Activated gamma-delta T cell treated with Interleukin-2 at 50 U/mL for 16 hours (primary cell): ENCODE data around the gene ARHGAP10.

ENCODE experiments used
- DNase-seq: peaks from one replicate; pipeline ENCODE4 v3.0.0-alpha.2; 2020

The ARHGAP10 gene

GRCh38 chr4:147958057-147958456, 226.2 kb downstream of the ARHGAP10 start:
- no peak for DNase-seq

DNA sequence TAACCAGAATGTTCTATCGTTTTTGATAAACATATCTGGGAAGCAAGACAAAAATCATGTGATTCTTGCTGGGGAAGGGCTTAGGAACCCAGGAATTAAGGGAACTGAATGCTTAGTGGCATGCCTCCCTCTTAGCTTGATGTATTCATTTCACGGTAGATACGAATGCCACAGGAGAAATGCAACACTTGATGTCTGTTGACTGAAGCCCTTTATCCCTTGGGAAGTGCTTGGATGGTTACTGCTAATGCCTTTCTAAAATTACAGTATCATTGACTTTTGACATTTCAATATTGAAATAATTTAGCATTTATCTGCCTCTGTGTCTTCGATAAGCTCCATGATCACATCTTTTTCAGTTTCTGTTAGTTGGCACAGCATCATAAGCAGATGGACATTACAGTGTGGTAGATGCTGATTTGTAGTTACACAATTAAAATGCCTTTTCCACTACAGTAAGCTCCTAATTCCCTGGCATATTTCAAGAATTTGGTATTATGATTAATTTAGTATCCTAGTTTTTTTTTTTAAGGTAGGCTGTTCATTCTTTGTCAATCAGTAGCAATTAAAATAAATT, 226.7 kb downstream of the ARHGAP10 start:
- no peak for DNase-seq

GRCh38 chr4:147960971-147961370, 229.1 kb downstream of the ARHGAP10 start:
- no peak for DNase-seq

DNA sequence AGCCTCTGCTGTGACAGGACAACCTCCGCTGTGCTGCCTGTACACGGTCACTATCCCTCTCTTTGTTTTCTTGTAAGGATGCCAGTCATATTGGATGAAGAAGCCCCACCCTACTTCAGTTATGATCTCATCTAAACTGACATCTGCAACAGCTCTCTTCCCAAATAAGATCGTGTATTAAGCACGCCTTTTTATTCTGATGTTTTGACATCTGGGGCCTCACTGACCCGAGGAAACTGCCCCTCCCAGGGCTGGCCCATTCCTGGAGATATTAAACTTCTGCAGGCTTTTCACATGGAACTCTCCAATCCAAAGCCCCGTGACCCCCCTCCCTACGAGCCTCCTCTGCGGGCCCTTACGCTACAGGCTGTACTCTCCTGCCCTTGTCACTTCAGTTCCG, 232.0 kb downstream of the ARHGAP10 start:
- no peak for DNase-seq

DNA sequence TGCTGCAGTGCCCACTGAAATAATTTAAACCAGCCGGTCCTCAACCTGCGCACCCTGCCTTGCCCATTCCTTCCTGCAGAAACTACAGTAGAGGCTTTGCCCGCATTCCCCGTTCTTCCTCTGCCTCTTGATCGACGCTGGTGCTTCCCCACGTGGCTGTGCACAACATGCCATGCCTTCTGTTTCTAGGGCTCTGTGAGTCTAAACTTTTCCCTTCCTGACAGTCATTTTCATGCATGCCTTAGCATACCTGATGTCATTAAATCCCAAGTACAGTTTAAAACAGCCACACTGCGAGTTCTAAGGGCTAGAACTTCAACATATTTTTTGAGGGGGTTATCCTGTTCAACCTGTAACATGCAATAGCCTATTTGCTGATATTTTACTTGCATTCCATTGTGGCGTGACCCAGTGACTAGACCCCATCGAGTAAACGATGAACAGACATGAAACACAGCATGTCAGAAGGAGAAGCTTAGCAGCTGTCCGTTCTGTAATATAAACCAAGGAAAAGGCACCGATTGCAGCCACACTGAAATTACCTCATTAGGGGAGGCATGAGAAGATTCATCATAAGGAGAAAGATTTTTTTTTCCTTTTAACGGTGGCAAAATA, 232.5 kb downstream of the ARHGAP10 start:
- DNase-seq: no peak

DNA sequence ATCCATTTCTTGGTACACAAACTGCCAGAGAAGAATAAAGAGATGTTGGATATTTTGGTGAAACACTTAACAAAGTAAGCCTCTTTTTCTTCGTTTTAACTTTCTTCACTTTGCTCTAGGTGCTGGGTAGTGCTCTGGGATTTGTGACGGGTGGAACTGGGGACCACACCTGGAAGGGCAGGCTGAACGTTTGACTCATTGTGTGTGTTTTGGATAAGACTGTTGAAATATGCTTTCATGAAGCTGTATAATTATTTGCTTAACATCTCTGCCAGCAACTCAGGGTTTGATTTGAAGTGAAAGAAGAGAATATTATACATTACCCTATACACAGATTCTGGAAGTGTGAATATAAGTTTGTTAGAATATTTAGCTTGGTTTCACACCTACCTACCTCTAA, 233.2 kb downstream of the ARHGAP10 start:
- no peak for DNase-seq

- DNase-seq: no peak
Observed at GRCh38 chr4:147965873-147966272, 234.0 kb downstream of the ARHGAP10 start.

GRCh38 chr4:147968641-147969040, 236.8 kb downstream of the ARHGAP10 start:
- no peak for DNase-seq

- no peak for DNase-seq
Observed at GRCh38 chr4:147969573-147970385, 237.9 kb downstream of the ARHGAP10 start.

- no peak for DNase-seq
Observed at GRCh38 chr4:147971116-147971515, 239.2 kb downstream of the ARHGAP10 start.

DNA sequence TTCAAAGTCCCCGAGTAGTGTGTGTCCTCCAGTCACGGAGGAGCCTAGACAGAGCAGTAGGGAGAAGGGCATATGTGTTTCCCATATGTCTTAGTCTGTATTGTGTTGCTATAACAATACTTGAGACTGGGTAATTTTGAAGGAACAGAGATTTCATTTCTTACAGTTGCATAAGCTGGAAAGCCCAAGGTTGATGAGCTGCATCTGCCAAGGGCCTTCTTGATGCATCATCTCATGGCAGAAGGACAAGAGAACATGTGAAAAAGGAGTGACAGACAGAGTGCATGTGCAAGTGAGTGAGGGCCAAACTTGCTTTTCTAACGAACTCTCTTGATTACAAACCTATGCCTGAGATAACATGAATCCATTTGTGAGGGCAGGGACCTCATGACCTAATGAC, 243.4 kb downstream of the ARHGAP10 start:
- DNase-seq: no peak

DNA sequence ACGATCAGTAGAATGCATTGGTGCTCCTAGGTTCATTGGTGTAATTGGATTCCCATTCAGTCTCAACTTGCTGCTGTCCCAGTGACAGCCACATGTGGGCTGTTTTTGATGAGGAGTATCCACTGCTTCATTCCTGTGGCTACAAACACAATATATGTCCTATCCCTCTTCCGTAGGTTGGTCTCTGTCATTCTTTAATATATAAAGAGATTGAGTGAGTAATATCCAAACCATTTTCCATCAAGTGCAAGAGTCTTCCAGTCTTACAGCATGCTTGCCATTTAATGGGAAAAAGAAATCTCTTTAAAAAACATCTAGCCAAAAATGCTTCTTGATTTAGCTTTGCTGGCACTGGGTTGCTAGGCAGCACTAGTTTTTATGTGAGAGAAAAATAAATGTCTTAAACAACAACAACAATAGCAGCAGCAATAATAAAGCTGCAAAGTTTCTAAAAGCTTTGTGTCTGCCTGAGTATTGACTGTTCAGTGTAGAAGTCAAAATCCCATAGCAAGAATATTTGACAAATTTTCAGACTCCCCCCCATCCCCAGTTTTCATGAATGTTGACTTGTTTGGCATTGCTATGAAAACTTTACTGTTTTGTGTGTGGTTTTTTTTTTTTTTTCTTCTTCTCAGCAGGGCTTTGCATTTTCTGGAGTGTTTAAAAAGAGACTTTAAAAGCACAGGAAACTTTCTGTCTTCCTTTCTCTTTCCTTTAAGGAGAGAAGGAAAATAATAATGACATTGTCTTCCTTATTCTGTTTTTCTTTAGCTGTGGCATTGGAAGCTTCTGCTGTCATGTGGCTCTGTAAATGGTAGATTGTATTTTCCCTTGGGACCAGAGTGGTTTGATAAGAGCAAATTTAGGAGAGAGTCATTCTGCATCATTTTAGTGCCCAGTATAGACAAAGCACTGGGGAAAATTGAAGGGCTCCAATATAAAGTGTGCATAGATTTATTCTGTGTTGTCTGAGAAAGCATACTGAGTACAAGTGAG, 244.3 kb downstream of the ARHGAP10 start:
- no peak for DNase-seq

DNA sequence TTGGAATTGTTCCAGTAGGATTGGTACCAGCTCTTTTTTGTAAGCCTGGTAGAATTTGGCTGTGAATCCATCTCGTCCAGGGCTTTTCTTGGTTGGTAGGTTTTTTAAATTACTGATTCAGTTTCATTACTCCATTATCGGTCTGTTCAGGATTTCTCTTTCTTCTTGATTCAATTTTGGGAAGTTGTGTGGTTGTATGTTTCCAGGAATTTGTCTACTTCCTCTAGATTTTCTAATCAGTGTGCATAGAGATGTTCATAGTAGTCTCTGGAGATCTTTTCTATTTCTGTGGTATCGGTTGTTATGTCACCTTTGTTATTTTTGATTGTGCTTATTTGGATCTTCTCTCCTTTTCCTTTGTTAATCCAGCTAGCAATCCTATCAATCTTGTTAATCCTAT, 248.7 kb downstream of the ARHGAP10 start:
- DNase-seq: no peak

DNA sequence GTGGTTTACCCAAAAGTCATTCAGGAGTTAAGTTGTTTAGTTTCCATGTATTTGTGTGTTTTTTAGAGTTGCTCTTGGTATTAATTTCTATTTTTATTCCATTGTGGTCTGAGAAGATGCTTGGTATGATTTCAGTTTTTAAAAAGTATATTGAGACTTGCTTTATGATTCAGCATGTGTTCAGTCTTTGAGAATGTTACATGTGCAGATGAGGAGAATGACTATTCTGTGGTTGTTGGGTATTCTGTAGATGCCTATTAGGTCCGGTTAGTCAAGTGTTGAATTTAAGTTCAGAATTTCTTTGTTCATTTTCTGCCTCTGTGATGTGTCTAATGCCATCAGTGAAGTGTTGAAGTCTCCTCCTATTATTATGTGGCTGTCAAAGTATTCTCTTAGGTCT, 249.4 kb downstream of the ARHGAP10 start:
- no peak for DNase-seq

DNA sequence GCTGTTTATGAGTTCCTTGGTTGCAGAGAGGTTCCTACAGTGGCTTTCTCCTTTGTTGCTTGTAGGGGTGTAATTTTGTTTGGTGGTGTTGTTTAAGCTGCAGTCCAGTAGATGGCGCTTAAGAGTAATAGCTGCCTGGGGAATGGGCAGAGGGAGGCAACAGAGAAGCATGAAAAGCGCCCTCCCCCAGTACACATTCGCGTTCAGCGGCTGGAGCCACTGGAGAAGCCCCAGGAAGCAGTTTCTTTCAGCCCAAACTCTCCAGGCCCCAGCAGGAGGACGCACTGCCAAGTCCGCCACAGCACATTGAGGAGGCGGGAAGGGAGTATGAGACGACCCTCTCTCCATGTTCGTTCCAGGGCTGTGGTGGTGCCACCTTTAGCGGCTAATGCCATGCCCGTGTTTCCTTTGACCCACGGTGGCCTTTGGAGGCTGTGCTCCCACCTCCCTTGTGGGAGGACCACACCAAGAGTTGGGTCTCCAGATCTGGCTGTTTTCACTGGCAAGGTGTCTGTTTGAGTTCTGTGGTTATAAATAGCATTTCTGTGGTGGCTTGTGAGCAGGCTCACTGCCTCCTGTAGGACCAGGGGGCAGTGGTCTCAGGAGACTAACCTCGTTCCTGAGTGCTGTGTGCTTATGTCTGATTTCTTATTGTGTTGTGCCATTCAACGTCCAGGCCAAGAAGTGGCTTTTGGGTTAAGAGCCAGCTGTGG, 252.3 kb downstream of the ARHGAP10 start:
- no peak for DNase-seq

GRCh38 chr4:147984778-147985138, 252.9 kb downstream of the ARHGAP10 start:
- no peak for DNase-seq

DNA sequence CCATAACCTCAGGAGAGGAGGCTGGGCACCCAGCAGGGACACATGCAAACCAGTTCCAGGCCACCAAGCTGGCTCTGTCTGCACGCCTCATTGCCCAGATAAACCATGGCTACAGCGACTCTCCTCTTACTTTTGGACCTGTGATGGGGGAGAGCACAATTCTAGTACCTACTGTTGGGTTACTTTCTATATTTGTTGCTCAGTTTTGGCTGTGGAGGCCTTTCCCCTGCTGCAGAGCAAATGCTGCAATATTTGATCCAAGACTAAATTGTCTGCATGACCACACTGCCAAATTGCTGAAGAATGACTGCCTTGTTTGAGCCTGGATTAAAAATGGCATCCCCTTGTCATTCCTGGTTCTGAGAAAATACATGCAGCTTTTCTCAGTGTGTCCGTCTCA, 253.5 kb downstream of the ARHGAP10 start:
- DNase-seq: no peak

DNA sequence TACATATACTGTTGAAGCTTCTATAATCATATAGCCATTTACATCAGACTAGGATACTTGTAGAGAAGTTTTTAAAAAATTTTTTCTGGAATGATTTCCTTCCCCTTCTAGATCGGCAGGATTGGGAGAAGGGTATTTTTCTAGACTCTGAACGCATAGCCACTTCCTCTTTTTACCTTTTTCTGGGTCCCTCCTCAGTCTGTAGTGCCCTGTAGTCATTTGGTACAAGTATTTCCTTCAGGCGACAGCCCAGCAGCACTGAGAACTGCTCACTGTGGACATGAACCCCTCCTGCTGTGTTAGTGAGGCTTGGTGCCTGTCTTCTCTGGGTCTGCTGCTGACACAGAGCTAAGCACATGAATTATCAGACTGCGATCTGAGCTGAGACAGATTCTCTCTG, 255.4 kb downstream of the ARHGAP10 start:
- no peak for DNase-seq

DNA sequence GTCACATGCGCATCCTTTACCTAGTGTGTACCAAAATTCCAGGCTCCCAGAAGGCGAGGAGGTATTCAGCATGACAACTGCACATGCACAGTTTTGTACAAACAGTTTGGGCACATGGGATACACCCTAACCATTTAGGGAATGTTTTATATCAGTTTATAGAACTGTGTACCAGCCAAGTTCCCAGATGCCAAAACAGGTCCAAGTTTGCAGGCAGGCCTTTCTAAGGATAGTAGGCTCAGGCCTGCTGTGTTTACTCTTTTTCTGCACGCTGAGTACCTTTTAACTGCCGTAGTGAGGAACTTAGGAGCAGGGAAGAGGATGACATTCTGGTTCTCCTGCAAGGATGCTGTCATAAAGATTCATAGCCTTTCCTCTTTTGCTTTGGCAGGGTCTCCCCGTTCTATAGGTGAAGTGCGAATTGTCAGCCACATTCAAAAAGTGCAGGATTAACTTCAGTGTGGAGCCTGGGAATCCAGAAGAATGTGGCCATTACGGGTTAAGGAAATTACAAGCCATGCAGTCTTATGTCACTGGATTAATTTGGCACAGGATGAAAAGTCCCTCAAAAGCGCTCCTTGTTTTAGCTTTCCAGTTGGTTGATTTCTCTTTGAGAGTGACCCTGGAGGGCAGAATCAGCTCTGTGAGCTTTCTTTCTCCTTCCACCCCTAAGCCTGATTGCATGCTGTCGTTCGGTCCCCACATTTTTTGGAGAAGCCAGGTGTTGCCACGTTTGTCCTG, 259.8 kb downstream of the ARHGAP10 start:
- no peak for DNase-seq

GRCh38 chr4:147994076-147994475, 262.2 kb downstream of the ARHGAP10 start:
- no peak for DNase-seq

GRCh38 chr4:147994491-147995385, 262.9 kb downstream of the ARHGAP10 start:
- no peak for DNase-seq
